MM.1S (cell line): ENCODE measurements around the gene HPX.

Experiments used
- DNase-seq: peaks from one replicate; pipeline ENCODE4 v3.0.0-alpha.2; 2015
- H2AFZ ChIP-seq: fragments of 300-600 bp; sonication (generic); 2 replicates; pipeline ENCODE4 v1.6.0; 2016; ENCODE audit warnings: antibody characterized with exemption, low read length
- H3F3A ChIP-seq: fragments of 300-600 bp; sonication (generic); 2 replicates; pipeline ENCODE4 v1.6.1; 2016; ENCODE audit warnings: mild to moderate bottlenecking, antibody characterized with exemption, low read length, moderate library complexity, mixed read lengths; ENCODE audit not compliant: insufficient read depth
- H3K27ac ChIP-seq: fragments of 300-600 bp; sonication (generic); 2 replicates; pipeline ENCODE4 v1.5.1; 2016; ENCODE audit warnings: mild to moderate bottlenecking, low read length
- H3K27me3 ChIP-seq: fragments of 300-600 bp; sonication (generic); replicated peaks from 2 replicates; pipeline ENCODE4 v1.6.0; 2016; ENCODE audit warnings: low read length; ENCODE audit not compliant: insufficient read depth
- H3K36me3 ChIP-seq: fragments of 300-600 bp; sonication (generic); replicated peaks from 2 replicates; pipeline ENCODE4 v1.6.1; 2016; ENCODE audit warnings: mild to moderate bottlenecking, low read length, mixed read lengths; ENCODE audit not compliant: insufficient read depth
- H3K4me1 ChIP-seq: fragments of 300-600 bp; sonication (generic); 2 replicates; pipeline ENCODE4 v1.6.1; 2016; ENCODE audit warnings: low read length, mixed read lengths
- H3K4me2 ChIP-seq: fragments of 300-600 bp; sonication (generic); 2 replicates; pipeline ENCODE4 v1.6.0; 2016; ENCODE audit warnings: low read depth, low read length
- H3K4me3 ChIP-seq: fragments of 300-600 bp; sonication (generic); 2 replicates; pipeline ENCODE4 v1.5.1; 2016; ENCODE audit warnings: low read length, mixed read lengths
- H3K79me2 ChIP-seq: fragments of 300-600 bp; sonication (generic); 2 replicates; pipeline ENCODE4 v1.6.1; 2016; ENCODE audit warnings: mixed run types, low read length, mixed read lengths
- H3K9ac ChIP-seq: fragments of 300-600 bp; sonication (generic); 2 replicates; pipeline ENCODE4 v1.6.1; 2016; ENCODE audit warnings: low read length, mixed read lengths
- H3K9me2 ChIP-seq: fragments of 300-600 bp; sonication (generic); replicated peaks from 2 replicates; pipeline ENCODE4 v1.6.1; 2016; ENCODE audit warnings: mild to moderate bottlenecking, low read length, mixed read lengths; ENCODE audit not compliant: insufficient read depth
- H3K9me3 ChIP-seq: fragments of 300-600 bp; sonication (generic); replicated peaks from 2 replicates; pipeline ENCODE4 v1.6.1; 2016; ENCODE audit warnings: mild to moderate bottlenecking, low read length, mixed read lengths; ENCODE audit not compliant: insufficient read depth
- H4K20me1 ChIP-seq: fragments of 300-600 bp; sonication (generic); 2 replicates; pipeline ENCODE4 v1.6.1; 2016; ENCODE audit warnings: mild to moderate bottlenecking, low read length, moderate library complexity, mixed read lengths; ENCODE audit not compliant: insufficient read depth
- EZH2 ChIP-seq: fragments of 300-600 bp; sonication (generic); optimal IDR thresholded peaks from 2 replicates; pipeline ENCODE3; 2017; ENCODE audit warnings: low read depth, mild to moderate bottlenecking, antibody characterized with exemption, low read length, mixed read lengths
- EZH2phosphoT487 ChIP-seq: fragments of 300-600 bp; sonication (generic); IDR thresholded peaks from 2 replicates; pipeline ENCODE4 v1.6.1; 2018; ENCODE audit warnings: antibody characterized with exemption, low read length
- TF ChIP-seq, protein P1 (sequence below): fragments of 300-600 bp; sonication (generic); IDR thresholded peaks from 2 replicates; pipeline ENCODE4 v1.5.1; 2016; ENCODE audit warnings: antibody characterized with exemption, low read length, mixed read lengths

Gene HPX

DNA sequence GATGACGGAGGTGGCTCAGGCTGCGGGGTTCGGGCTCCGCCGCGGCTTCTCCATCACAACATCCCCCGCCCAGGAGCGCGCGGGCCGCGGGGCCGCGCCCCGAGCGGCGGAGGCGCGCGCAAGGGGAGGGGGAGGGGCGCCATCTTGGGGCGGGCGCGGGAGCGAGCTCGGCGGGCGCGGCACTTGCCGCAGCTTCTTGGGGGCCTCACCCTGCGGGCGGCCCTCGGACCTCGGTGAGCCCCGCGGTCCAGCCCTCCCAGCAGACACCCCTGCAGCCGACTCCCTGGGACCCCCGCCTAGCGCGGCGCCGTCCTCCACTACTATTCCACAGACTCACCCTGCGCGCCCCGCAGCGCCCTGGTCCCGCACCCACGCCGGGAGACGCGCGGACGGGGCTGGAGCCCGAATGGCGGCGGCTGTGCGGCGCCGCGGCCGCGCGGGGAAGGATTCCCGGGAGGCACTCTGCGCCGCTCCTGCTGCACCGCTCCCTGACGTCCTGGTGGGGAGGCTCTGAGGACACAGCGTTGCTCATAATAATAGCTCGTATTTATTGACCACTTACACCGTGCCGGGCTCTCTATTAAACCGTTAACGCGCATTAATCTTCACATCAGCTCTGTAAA lies 21.7 kb downstream of the HPX start, which contains the start of gene APBB1:
TSS of gene APBB1 (minus strand) at position 86 of the 623 bp plus-strand sequence. CDS start 7,747 bp downstream, outside the sequence.
- TF ChIP-seq, protein P1, sequence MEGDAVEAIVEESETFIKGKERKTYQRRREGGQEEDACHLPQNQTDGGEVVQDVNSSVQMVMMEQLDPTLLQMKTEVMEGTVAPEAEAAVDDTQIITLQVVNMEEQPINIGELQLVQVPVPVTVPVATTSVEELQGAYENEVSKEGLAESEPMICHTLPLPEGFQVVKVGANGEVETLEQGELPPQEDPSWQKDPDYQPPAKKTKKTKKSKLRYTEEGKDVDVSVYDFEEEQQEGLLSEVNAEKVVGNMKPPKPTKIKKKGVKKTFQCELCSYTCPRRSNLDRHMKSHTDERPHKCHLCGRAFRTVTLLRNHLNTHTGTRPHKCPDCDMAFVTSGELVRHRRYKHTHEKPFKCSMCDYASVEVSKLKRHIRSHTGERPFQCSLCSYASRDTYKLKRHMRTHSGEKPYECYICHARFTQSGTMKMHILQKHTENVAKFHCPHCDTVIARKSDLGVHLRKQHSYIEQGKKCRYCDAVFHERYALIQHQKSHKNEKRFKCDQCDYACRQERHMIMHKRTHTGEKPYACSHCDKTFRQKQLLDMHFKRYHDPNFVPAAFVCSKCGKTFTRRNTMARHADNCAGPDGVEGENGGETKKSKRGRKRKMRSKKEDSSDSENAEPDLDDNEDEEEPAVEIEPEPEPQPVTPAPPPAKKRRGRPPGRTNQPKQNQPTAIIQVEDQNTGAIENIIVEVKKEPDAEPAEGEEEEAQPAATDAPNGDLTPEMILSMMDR, result 0 out of 2 replicates have a peak, but pooled peaks have one; percentile 4
- no peak for TF ChIP-seq EZH2phosphoT487
- TF ChIP-seq EZH2, result no peak
- peak within 1 kb of the TSS; percentile 43; the same call in 1 of the 2 replicates for H3K9ac ChIP-seq
- H3K27me3 ChIP-seq, result peaks cover 19% of the 10 kb centered on the region
- H3K4me1 ChIP-seq, result 0 out of 2 replicates have a peak, but pooled peaks cover 9% of the 10 kb centered on the region
- no peaks in the 10 kb centered on the region for H3K9me3 ChIP-seq
- H4K20me1 ChIP-seq, result no peaks in the 10 kb centered on the region
- H3K36me3 ChIP-seq, result no peaks in the 10 kb centered on the region
- no peaks in the 10 kb centered on the region for H3K79me2 ChIP-seq
- H3K27ac ChIP-seq, result no peak within 1 kb of the TSS
- peak within 1 kb of the TSS; percentile 81 for H3K4me2 ChIP-seq
- H3K9me2 ChIP-seq, result no peaks in the 10 kb centered on the region
- no peaks in the 10 kb centered on the region for H3F3A ChIP-seq
- peak within 1 kb of the TSS; percentile 74 for H3K4me3 ChIP-seq
- DNase-seq, result peak; percentile 36
- H2AFZ ChIP-seq, result peak within 1 kb of the TSS; percentile 73

DNA sequence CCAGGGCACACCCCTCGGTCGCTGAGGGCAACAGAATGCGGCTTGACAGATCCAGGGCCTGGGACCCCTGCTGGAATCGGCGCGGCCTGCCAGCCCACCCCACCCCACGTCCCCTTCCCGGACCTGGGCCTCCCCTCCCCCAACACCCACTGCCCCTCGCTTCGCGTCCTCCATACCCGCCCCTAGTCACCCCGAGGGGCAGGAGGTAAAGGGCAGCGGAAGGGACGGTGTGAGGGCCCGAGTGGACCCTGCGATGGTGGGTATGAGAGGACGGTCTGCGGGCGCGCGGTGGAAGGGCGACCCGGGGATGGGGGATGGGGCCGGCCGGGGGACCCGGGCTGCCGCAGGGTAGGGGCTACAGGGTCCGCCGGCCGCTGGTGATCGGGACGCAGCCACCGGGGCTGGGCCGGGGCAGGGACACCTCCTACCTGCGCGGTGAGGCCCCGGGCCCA lies 22.2 kb downstream of the HPX start:
- peaks cover 19% of the 10 kb centered on the region for H3K27me3 ChIP-seq
- no peak for DNase-seq
- no peaks in the 10 kb centered on the region for H3K9me2 ChIP-seq
- no peaks in the 10 kb centered on the region for H3K79me2 ChIP-seq
- H4K20me1 ChIP-seq, result no peaks in the 10 kb centered on the region
- 0 out of 2 replicates have a peak overlapping the region, but pooled peaks have one; percentile 29 for H2AFZ ChIP-seq
- H3K9me3 ChIP-seq, result no peaks in the 10 kb centered on the region
- no peak overlapping the region for H3K27ac ChIP-seq
- TF ChIP-seq EZH2, result no peak
- TF ChIP-seq EZH2phosphoT487, result no peak
- TF ChIP-seq, protein P1, result no peak
- 0 out of 2 replicates have a peak, but pooled peaks cover 9% of the 10 kb centered on the region for H3K4me1 ChIP-seq
- peak overlapping the region; percentile 74 for H3K4me3 ChIP-seq
- no peaks in the 10 kb centered on the region for H3K36me3 ChIP-seq
- H3F3A ChIP-seq, result no peaks in the 10 kb centered on the region
- no peak overlapping the region for H3K9ac ChIP-seq
- peak overlapping the region; percentile 81; the same call in 1 of the 2 replicates for H3K4me2 ChIP-seq

DNA sequence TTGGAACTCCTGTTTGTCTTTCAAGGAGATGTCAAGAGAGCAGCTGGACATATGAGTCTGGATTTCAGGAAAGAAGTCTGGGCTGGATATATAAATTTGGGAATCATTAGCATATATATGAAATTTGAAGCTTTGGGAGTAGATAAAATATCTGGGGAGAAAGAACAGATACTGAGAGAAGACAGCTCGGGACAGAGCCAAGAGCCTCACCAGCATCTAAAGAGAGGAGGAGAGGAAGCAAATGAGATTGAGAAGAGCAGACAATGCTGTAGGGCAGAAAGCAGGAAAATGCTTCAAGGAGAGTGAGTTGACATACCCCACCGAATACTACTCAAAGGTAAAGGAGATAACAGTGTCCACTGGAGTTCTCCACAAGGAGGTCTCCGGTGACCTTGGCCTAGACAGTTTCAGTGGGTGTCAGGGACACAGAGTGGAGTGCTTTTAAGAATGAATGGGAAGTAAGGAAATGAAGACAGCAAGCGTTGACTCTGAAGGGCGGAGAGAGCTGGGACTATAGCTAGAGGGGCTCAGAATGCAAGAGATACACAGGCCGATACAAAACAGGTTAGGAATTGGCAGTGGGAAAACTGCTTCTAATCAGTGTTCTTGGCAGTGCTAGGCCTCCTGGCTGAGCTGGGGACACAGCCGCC lies 22.8 kb downstream of the HPX start:
- H3F3A ChIP-seq, result no peaks in the 10 kb centered on the region
- no peaks in the 10 kb centered on the region for H4K20me1 ChIP-seq
- H3K4me2 ChIP-seq, result no peak overlapping the region
- no peak for TF ChIP-seq EZH2
- no peak overlapping the region for H3K27ac ChIP-seq
- H3K9me2 ChIP-seq, result no peaks in the 10 kb centered on the region
- no peak overlapping the region for H2AFZ ChIP-seq
- no peak overlapping the region for H3K9ac ChIP-seq
- H3K27me3 ChIP-seq, result peaks cover 19% of the 10 kb centered on the region
- H3K9me3 ChIP-seq, result no peaks in the 10 kb centered on the region
- no peak for DNase-seq
- H3K79me2 ChIP-seq, result no peaks in the 10 kb centered on the region
- H3K36me3 ChIP-seq, result no peaks in the 10 kb centered on the region
- 0 out of 2 replicates have a peak, but pooled peaks cover 9% of the 10 kb centered on the region for H3K4me1 ChIP-seq
- no peak overlapping the region for H3K4me3 ChIP-seq
